ENCODE measurements around the gene ESYT1. TPM values are rescaled to one million over a fixed set of nuclear protein-coding genes. Genes with fewer than 3 reads are reported as not detected.

Gene ESYT1
- total and polyA plus RNA-seq, 9 of the 15 experiments (the other 6 are each of a cell fraction or from before 2014, with no cell fraction given): 132 to 420 (median 164) TPM

GRCh38 chr12:56126732-56127239, 1.3 kb upstream of the ESYT1 start (continued):
- TF ChIP-seq NCOR1 (IDR thresholded peaks at IDR 0.05): peak; percentile 90
- no peak for TF ChIP-seq HNRNPH1 (optimal IDR thresholded peaks at IDR 0.05; ENCODE audit: low read depth, low read length)
- no peak for TF ChIP-seq CEBPZ (IDR thresholded peaks at IDR 0.05; ENCODE audit: borderline replicate concordance, low read depth, low read length)
- no peak for TF ChIP-seq L3MBTL2 (IDR thresholded peaks at IDR 0.05)
- peak; percentile 75 for TF ChIP-seq POLR2H (tag; IDR thresholded peaks at IDR 0.05; ENCODE audit: low read depth)
- no peak for TF ChIP-seq NR4A1 (CRISPR knock-in tag; IDR thresholded peaks at IDR 0.05)
- TF ChIP-seq NR4A1 (tag; IDR thresholded peaks at IDR 0.05): no peak
- no peak for TF ChIP-seq CHCHD3 (CRISPR knock-in tag; IDR thresholded peaks at IDR 0.05)
- no peak for TF ChIP-seq RBM22 (IDR thresholded peaks at IDR 0.05; ENCODE audit: low read depth, low read length, poor library complexity, severe bottlenecking)
- no peak for TF ChIP-seq RBM14 (IDR thresholded peaks at IDR 0.05; ENCODE audit: borderline replicate concordance, insufficient read depth, low read depth, low read length)
- no peak for TF ChIP-seq ZNF76 (CRISPR knock-in tag; IDR thresholded peaks at IDR 0.05; ENCODE audit: borderline replicate concordance)
- no peak for TF ChIP-seq SMC3 (conservative IDR thresholded peaks at IDR 0.05; ENCODE audit: insufficient read depth, low read depth, low read length)
- TF ChIP-seq NCOA1 (IDR thresholded peaks at IDR 0.05; ENCODE audit: low read depth): peak; percentile 80; the same call in 1 of the 2 replicates
- peak; percentile 62 for TF ChIP-seq MTA1 (IDR thresholded peaks at IDR 0.05; ENCODE audit: borderline replicate concordance)
- TF ChIP-seq ZBTB33 (CRISPR knock-in tag; IDR thresholded peaks at IDR 0.05): no peak
- peak; percentile 49 for TF ChIP-seq VEZF1 (CRISPR knock-in tag; IDR thresholded peaks at IDR 0.05)

All from K562 (cell line).